NCI-H446 treated with DMSO at 0.1 percent for 48 hours (cell line): Measurements from ENCODE around the gene FXYD1.
"Not testable (repeated sequence)": the region's sequence is repeated elsewhere in the genome, so short reads cannot be mapped to it uniquely, and the experiment has no call there.

Experiments used
- DNase-seq: peaks from one replicate; lab custom pipeline; 2025; lab: John Stamatoyannopoulos, UW

Gene FXYD1

DNA sequence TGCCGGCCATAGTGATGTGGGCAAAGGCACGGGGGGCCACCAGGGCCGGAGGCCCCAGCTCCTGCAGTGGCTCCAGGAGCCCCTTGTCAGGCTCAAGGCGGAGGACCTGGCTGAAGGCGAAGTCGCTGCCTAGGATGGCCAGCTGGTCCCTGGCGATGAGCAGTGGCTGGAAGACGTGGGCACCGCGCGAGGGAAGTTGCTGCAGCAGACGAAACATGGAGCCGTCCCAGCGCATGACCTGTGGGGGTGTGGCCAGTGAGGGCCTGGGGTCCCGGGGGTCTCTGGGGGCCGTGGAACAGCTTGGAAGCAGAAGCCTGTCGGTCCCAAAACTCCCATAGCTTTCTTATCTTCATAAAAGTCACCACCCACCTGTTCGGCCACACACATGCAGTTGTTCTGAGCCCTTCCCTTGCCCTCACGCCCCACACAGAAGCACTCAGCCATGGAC lies 13.3 kb upstream of the FXYD1 start:
- no peak for DNase-seq

GRCh38 chr19:35125749-35126623 lies 12.6 kb upstream of the FXYD1 start:
- no peak for DNase-seq

GRCh38 chr19:35126624-35126959 lies 12.0 kb upstream of the FXYD1 start:
- no peak for DNase-seq

DNA sequence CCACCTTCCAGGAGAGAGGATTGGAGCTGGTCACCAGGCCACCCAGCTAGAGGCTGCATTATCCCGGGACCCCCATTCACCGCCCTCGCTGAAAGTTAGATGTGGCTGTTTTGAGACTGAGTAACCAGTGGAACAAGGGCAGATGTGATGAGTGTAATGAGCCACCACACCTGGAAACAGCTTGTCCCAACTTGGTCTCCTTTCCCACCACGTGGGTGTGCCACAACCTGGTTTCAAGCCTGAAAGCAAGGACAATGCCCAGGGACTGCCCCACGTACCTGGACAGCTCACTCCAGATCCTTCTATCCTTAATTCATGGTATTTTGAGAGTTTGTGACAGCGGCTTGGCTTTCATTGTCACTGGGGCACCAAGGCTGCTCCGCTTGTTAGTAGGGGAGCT lies 10.8 kb upstream of the FXYD1 start:
- no peak for DNase-seq

- no peak for DNase-seq
Observed at GRCh38 chr19:35128398-35129057, 10.1 kb upstream of the FXYD1 start.

DNA sequence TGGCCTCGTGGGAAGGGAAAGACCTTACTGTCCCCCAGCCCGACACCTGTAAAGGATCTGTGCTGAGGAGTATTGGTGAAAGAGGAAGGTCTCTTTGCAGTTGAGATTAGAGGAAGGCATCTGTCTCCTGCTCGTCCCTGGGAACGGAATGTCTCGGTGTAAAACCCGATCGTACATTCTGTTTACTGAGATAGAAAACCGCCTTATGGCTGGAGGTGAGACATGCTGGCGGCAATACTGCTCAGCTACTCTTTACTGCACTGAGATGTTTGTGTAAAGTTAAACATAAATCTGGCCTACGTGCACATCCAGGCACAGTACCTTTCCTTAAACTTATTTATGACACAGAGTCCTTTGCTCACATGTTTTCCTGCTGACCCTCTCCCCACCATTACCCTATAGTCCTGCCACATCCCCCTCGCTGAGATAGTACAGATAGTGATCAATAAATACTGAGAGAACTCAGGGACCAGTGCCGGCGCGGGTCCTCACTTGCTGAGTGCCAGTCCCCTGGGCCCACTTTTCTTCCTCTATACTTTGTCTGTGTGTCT lies 8.8 kb upstream of the FXYD1 start:
- DNase-seq = not testable (repeated sequence)

DNA sequence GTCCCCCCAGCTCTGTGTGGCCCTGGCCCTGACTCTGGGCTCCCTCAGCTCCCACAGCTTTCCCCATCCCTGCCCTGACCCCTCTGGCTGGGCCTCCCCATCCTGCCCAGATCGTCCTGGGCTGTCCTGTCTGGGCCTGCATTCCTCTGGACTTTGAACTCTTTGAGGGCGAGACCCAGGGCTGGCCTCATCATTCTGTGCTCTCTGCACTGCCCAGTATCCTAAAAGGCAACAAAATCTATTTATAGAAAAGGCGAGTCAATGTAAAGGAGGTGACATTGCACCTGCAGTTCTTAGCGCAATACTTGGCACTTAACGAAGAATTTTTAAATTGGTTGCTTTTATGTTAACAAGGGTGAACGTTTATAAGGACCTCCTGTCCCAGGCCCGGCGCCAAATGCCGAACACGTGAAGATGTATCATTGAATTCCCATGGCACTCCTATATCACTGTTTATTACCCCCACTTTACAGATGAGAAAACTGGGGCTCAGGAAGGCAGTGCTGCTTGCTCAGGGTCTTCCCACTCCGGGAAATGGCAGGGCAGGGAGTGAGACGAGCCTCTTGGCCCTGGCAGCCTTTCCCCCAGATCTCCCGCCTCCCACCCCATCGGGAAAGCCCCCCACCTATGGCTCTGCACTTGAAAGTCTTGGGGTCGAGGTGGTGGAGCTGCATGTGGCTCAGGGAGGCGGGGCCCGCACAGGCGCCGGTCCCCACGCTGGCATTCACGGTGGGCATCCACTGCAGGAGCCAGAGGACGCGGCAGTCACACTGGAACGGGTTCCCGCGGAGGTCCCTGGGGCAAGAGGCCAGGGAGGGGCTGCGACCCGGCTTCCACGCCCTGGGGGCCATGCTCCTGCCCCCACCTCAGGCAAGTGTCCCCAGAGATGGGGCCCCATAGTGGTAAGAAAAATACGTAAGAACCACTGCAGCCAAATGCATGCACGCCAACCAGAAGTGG lies 7.6 kb upstream of the FXYD1 start:
- DNase-seq = no peak

DNA sequence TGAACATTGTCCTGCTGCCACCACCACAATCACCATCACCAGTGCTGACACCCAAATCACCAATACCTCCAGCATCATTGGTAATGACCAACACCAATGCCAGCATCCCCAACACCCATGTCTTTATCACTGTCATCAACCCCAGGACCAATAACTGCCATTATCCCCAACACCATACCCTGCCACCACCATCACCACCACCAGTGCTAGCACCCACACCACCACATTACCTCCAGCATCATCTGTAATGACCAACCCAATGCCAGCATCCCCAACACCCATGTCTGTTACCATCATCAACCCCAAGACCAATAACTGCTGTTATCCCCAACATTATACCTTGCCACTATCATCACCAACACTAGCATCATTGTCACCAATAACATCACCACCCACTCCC lies 6.4 kb upstream of the FXYD1 start:
- no peak for DNase-seq

DNA sequence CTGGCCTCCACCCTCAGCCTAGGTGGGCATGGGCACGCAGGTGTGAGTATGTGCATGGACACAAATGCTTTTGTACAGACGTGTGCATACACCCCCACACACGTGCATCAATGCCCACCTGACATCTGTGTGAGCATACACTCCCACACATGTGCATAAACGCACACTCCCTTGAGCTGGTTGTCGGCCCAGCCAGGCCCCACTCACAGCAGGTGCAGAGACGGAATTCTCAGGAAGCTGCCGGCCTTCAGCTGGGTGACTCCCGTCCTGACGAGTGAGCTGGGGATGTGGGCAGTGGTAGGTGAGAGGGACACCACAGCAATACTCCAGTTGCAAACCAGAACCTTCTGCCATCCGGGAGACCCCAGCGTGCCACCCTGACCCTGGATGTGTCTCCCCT lies 4.8 kb upstream of the FXYD1 start:
- DNase-seq = no peak

- no peak for DNase-seq
Observed at GRCh38 chr19:35134601-35135242, 3.9 kb upstream of the FXYD1 start, which contains the start of gene LGI4. Gene LGI4 (minus strand): TSS chr19:35135059. CDS start chr19:35134680, 379 bp downstream.

DNA sequence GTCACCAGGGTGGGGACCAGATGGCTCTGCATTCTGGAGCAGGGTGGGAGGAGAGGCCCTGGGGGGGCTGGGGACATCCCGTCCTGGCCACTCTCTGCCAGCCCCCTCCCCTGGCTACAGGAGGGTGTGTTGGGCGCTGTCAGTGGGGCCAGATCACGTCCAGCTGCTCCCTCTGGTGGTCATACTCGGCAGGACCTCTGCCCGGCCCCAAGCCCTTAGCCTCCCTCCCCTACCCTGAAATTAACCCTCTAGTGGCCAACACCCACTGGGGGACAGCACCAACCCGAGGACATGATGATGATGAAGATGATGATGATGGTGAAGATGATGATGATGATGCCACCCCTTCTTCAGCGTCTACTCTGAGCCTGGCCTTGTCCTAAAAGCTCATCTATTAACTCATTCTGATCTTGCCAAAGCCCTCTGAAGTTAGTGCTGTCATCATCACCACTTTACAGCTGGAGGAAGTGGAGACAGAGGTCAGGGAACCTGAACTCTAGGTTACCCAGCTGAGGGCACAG lies 3.2 kb upstream of the FXYD1 start:
- DNase-seq = no peak

GRCh38 chr19:35136231-35136630 lies 2.4 kb upstream of the FXYD1 start:
- no peak for DNase-seq

DNA sequence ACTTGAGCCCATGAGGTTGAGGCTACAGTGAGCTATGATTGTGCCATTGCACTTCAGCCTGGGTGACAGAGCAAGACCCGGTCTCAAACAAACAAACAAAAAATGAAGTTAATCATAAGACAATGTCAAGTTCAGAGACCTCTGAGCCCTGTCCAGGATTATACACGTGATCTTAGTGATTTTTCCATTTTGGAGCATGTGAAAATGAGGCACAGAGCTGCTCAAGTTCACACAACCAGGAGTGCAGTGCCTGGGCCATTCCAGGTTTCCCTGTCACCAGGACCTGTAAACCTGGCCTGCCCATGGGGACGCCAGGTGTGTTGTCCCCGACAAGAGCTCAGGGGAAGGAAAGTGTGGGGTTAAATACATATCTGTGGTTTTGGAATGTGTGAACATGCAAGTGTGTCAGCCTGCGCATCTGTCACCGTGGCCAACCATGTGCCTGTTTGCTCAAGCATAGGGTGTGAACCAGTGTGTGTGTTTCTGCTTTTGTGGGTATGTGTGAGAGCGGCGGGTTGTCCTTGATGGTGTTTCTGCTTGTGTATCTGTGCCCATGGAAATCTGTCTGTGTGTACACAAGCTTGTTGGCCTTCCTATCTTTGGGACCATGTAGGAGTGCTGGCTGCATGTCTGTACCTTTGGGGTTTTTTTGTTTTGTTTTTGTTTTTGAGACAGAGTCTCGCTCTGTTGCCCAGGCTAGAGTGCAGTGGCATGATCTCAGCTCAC lies 1.5 kb upstream of the FXYD1 start:
- no peak for DNase-seq

DNA sequence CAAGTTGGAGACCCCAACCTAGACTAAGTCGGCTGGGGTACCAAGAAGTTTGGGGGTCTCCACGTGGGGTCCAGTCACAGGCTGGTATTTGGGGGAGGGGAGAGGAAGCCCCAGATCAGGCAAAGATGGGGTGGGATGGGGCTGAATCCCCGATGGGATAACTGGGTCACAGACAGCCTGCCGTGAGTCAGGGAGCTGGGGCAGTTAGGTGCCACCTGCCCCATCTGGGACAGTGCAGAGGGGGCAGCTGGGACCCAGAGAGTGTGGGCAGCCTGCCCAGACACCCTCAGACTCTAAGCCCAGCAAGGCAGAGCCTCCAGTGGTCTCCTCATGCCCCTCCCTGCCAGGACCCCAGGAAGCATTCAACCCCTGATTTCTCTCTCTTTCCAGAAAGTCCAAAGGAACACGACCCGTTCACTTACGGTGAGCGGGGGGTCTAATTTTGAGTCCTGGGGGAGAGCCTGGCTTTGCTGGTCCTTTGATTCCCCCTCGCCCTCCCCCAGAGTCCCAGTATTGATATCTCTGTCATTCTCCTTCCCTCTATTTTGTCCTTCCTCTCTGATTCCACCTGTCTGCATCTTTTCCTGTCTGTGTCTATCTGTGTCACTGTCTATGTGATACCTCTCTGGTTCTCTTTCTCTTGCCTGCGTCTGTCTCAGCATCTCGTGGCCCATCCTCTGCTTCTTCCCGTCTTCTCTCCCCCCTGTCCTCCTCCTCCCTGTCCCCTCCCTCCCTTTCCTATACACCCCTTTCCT lies 1.8 kb downstream of the FXYD1 start:
- DNase-seq = no peak

GRCh38 chr19:35140962-35141836 lies 2.6 kb downstream of the FXYD1 start:
- DNase-seq = peak; percentile 6

GRCh38 chr19:35141837-35142605 lies 3.4 kb downstream of the FXYD1 start:
- DNase-seq = no peak

GRCh38 chr19:35142606-35143230 lies 4.1 kb downstream of the FXYD1 start:
- DNase-seq = no peak
